NOMO-1 treated with dmso at 0.1 percent for 144 hours (cell line): ENCODE results near the gene NSF.
"Not testable (repeated sequence)": the region's sequence is repeated elsewhere in the genome, so short reads cannot be mapped to it uniquely, and the experiment has no call there.

Source experiments
- DNase-seq: peaks from one replicate; lab custom pipeline; 2025; ENCODE audit not compliant: unreplicated experiment; lab: John Stamatoyannopoulos, UW

Gene NSF

GRCh38 chr17:46628753-46629436 lies 38.4 kb downstream of the NSF start:
- not testable (repeated sequence) for DNase-seq

- DNase-seq = not testable (repeated sequence)
Observed at GRCh38 chr17:46632146-46632545, 41.7 kb downstream of the NSF start.

GRCh38 chr17:46634844-46635243 lies 44.4 kb downstream of the NSF start:
- not testable (repeated sequence) for DNase-seq

- not testable (repeated sequence) for DNase-seq
Observed at GRCh38 chr17:46641861-46642656, 51.6 kb downstream of the NSF start.

GRCh38 chr17:46647251-46647650 lies 56.8 kb downstream of the NSF start:
- not testable (repeated sequence) for DNase-seq

GRCh38 chr17:46647688-46648278 lies 57.3 kb downstream of the NSF start:
- not testable (repeated sequence) for DNase-seq

- not testable (repeated sequence) for DNase-seq
Observed at GRCh38 chr17:46649246-46649645, 58.8 kb downstream of the NSF start.

- DNase-seq = not testable (repeated sequence)
Observed at GRCh38 chr17:46652024-46652643, 61.7 kb downstream of the NSF start.

GRCh38 chr17:46658235-46658634 lies 67.8 kb downstream of the NSF start:
- DNase-seq = not testable (repeated sequence)

GRCh38 chr17:46659702-46660101 lies 69.2 kb downstream of the NSF start:
- not testable (repeated sequence) for DNase-seq

- DNase-seq = not testable (repeated sequence)
Observed at GRCh38 chr17:46663123-46663522, 72.7 kb downstream of the NSF start.

- not testable (repeated sequence) for DNase-seq
Observed at GRCh38 chr17:46663552-46663951, 73.1 kb downstream of the NSF start.

GRCh38 chr17:46665969-46666368 lies 75.5 kb downstream of the NSF start:
- not testable (repeated sequence) for DNase-seq

GRCh38 chr17:46670789-46671188 lies 80.3 kb downstream of the NSF start:
- DNase-seq = not testable (repeated sequence)

- not testable (repeated sequence) for DNase-seq
Observed at GRCh38 chr17:46672777-46673176, 82.3 kb downstream of the NSF start.

GRCh38 chr17:46677819-46678218 lies 87.3 kb downstream of the NSF start:
- DNase-seq = not testable (repeated sequence)

GRCh38 chr17:46683653-46684052 lies 93.2 kb downstream of the NSF start:
- DNase-seq = not testable (repeated sequence)

GRCh38 chr17:46685284-46685683 lies 94.8 kb downstream of the NSF start:
- not testable (repeated sequence) for DNase-seq

- not testable (repeated sequence) for DNase-seq
Observed at GRCh38 chr17:46692196-46692595, 101.7 kb downstream of the NSF start.

GRCh38 chr17:46693283-46693682 lies 102.8 kb downstream of the NSF start:
- DNase-seq = not testable (repeated sequence)

GRCh38 chr17:46696522-46696921 lies 106.1 kb downstream of the NSF start:
- DNase-seq = not testable (repeated sequence)
